KBM-7 (cell line): Measurements from ENCODE around the gene SERPINI1.

Source experiments
- DNase-seq: peaks from one replicate; pipeline ENCODE4 v3.0.0-alpha.2; 2015
- in situ Hi-C: fragments of 300-500 bp; cut with MboI; formaldehyde crosslinking; loops from 2 replicates; pipeline ENCODE4 v1.14.3; 2020; ENCODE audit warnings: low sequenced_read_pairs, low pct_unique_long_range_greater_than_20kb, mixed read lengths

SERPINI1 gene

DNA sequence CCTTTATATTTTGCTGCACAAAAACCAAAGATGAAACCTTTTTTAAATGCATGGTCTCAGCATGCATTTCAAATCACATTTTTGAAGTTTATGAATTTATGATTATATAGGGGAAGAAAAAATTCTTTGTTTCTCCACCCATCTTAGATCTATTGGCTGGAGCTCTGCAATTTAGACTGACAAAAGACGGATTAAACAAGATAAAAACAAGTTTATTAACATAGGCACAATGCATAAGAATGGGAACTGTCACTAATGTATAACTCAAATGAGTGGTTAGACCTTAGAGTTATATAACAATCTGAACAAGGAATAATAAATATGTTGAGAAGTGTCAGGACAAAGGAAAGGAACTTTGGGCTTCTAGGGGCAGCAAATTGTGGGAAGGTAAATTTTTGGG, 132.5 kb downstream of the SERPINI1 start:
- no peak for DNase-seq
- in situ Hi-C loops, result no loop called here

DNA sequence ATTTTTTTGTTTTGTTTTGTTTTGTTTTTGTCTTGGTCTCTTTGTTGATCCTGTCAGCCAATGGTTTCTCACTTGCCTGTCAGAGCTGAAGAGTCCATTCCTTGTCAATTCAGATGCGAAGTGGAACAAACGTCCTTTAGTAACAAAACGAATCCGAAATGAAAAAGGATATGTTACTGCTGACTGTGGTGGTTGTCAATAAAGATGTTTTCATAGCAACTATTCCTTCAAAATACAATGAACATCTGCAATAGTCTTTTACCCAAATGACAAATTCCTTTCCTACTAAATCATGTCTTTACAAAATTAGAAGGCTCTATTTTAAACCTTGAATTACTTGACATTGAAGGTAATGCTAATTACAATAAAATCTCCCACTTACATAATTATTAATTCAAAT, 134.7 kb downstream of the SERPINI1 start:
- in situ Hi-C loops, result no loop called here

DNA sequence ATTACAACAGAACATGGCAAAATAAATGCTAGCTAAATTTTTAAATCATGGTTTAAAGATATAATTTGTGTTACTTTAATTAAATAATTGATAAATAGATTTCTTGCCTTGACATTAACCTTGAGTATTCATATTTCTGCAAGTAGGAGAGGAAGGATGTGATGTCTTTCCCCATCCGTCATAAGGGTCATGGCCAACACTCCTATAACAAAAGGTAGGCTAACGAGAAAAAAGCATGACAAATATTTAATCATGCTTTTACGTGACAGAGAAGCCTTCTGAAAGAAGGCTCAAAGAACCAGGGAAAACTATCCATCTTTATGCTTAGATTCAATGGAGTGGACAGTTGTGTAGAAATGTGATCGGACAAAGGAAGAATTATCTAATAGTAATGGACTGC, 135.2 kb downstream of the SERPINI1 start:
- in situ Hi-C loops, result no loop called here
- no peak for DNase-seq

More for the DNA sequence above, 134.7 kb downstream of the SERPINI1 start:
- DNase-seq, result no peak

DNA sequence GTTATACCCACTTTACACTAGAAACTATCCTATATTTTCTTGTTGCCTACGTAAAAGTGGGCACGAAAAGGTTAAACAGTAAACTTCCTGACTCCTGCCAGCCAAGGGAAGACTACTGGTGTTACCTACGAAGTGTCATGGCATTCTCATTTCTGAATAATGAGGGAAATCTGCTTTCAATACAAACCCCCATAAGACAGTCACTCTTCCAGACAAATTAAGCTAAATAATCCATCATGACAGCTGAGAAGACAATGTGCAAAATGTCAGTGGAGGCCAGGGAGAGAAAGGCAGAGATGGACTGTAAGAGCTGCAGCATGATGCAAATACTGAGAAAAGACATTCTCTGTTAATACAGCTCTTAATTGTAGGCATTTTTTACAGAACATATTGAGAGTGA, 136.5 kb downstream of the SERPINI1 start:
- no peak for DNase-seq
- in situ Hi-C loops, result no loop called here

DNA sequence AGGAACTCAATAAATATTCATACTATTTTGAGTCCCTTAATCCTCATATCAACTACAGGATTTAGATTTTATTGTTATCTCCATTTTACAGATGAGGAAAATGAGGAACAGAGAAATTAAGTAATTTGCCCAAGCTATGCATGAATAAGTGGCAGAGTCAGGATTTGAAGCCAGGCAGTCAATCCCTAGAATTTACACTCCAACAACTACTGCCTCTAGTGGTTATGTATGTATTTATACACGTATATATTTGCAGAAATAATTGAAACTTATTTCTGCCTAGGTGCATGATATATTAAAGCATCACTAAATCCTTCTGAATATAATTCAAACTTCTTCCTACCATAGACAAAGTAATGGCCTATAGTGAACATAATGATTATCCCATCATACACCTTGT, 137.4 kb downstream of the SERPINI1 start:
- DNase-seq, result no peak
- in situ Hi-C loops, result no loop called here

DNA sequence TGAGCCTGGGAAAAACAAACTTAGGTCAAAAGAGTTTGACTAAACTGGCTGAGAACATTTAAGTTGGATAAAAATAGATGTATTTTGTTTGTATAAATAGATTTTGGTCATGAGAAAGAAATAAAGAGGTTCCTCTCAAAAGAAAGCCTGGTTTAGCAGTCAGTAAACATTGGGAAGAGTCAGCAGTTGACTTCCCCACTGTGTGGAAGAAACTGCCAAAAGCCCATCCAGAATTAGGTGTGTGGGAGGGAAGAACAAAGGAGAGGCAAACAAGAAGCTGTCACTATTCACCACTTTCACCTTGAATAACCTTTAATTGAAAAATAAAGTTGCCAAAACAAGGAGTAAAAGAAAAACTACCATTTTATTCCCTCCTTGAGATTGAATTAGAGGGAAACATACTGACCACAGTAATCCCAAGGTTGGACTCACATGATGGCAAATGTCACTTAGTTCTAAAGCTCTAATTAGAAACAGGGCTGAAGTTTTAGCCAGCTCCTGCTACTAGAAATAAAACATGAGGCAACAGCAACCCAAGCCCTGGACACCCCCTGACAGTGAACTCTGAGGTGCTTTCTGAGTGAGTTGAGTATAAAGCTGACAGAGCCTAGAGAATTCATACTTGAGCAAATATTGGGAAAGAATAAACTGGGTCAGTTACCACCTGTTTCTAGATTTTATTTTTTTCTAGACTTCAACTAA, 139.3 kb downstream of the SERPINI1 start:
- in situ Hi-C loops, result loop anchor here (25.0 kb wide), 1 partner anchor 463 kb away; no protein-coding TSS in a partner anchor
- DNase-seq, result no peak
